GM10266 (cell line): ENCODE measurements around the gene SLC7A5.

ENCODE experiments used
- DNase-seq: peaks from one replicate; pipeline ENCODE4 v3.0.0; 2012; ENCODE audit errors: extremely low spot score
- CTCF ChIP-seq: IDR thresholded peaks from 2 replicates; pipeline ENCODE4 v1.5.1; 2012; ENCODE audit warnings: mild to moderate bottlenecking, low read depth; ENCODE audit not compliant: control insufficient read depth, insufficient read depth; ENCODE audit errors: missing control alignments

The SLC7A5 gene

DNA sequence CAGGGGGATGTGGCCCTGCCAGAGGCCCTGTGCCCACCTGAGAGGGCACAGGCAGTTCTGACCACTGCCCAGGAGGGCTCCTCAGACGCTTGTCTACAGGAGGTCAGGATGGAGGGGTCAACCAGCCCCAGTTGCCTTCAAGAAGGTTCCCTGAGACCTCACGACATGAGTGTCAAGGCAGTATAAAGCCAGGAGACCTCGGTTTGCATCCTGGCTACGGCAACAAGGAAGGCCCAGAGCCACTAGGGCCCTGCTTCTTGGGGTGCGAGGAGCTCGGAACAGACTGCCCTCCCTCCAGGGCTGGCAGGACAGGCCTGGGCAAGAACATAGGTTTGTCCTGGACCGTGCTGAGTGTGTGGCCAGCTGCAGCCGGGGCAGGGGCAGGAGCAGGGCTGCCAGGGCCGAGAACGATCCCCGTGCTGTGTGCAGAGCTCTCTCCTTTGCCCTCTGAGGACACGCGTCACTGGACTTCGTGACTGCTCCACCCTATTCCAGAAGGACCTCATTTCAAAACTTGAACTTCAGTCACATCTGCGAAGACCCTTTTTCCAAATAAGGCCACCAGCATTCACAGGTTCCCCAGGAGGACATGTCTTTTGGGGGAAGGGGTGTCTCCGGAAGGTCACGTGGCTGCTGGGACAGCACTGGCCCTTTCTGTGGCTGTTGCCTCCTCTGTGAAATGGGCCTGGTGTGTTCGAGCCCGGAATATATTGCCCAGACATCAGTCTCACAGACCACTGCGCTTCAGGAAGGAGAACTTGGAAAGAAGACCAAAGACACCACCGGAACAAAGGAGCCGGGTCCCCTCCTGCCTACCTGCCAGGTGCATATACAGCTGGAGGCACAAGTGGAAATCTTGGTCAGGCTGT, 27.7 kb downstream of the SLC7A5 start:
- DNase-seq: no peak
- no peak for TF ChIP-seq CTCF

GRCh38 chr16:87840271-87840978, 28.9 kb downstream of the SLC7A5 start:
- DNase-seq: no peak
- TF ChIP-seq CTCF: no peak

- TF ChIP-seq CTCF: no peak
- no peak for DNase-seq
Measured at GRCh38 chr16:87839542-87840270, 29.6 kb downstream of the SLC7A5 start.

DNA sequence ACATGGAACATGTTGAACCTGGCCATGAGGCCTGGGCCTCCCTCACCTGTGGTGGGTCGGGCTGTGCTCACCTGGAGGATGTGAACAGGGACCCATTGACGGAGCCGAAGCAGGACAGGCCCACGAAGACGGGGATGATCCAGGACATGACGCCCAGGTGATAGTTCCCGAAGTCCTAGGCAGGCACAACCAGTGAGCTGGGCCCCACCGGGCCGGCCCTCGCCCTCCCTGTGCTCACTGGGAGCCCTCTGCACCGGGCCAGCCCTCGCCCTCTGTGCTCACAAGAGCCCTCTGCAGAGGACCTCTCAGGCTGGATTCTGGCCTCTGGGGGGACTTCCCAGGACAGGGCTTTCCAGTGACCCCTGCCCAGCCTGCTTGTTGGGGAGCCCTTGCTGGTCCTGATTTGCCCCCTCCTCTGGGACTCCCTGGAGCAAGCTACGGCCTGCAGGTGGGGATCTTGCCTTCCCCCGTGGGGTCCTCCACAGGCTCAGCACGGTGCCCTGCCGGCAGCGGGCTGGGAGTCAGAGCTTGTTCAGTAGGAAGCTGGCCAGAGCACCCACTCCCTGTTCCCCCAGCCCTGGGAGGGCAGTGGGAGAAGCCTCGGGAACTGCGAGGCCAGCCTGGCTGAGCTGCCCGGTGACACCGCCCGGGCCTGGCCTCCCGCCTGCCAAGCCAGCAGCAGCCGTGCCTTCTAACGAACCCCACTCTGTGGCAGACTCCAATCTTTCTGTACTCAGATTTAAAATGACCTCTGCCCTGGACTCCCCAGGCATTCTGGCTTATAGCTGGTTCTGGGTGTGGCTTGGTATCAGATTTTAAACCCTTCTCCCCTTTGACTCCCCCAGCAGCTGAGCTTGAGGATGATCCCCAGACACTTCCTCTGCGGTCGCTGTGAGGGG, 30.4 kb downstream of the SLC7A5 start:
- TF ChIP-seq CTCF: no peak
- DNase-seq: no peak

DNA sequence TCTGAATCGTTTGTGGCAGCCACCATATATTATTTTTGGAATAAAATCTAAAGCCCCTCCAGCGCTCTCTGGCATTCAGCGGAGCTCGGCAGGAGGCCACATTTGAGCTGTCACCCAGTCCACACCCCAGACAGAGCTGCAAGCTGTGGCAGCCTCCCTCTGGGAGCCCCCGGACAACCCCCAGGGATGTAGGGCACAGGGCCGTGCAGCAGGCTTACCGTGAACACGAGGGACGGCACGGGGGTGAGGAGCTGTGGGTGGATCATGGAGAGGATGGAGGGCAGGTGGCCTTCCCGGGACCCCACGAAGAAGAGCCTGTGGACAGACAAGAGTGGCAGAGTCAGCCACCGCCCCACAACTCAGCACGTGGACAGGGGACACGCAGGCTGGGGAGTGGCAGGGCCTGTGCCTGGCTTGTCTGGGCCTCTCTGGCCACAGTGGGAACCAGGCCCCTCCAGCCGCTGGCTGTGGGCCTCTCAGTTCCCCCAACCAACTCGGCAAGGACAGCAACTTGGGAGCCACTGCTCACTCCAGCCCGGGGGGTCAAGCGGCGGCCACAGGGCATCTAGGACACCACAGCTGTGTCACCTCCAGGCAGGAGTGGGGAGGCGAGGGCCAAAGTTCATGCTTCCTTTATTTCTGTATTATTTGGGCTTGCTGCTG, 31.5 kb downstream of the SLC7A5 start:
- DNase-seq: no peak
- TF ChIP-seq CTCF: no peak

- no peak for TF ChIP-seq CTCF
Measured at GRCh38 chr16:87836844-87837581, 32.3 kb downstream of the SLC7A5 start.

More at GRCh38 chr16:87836844-87837581, 32.3 kb downstream of the SLC7A5 start:
- no peak for DNase-seq
